ENCODE results near the gene C9orf78. TPM values are rescaled to one million over a fixed set of nuclear protein-coding genes. Genes with fewer than 3 reads are reported as not detected.

The C9orf78 gene
- total RNA-seq, 1 donor from 2014 or later = 30.1 TPM

DNA sequence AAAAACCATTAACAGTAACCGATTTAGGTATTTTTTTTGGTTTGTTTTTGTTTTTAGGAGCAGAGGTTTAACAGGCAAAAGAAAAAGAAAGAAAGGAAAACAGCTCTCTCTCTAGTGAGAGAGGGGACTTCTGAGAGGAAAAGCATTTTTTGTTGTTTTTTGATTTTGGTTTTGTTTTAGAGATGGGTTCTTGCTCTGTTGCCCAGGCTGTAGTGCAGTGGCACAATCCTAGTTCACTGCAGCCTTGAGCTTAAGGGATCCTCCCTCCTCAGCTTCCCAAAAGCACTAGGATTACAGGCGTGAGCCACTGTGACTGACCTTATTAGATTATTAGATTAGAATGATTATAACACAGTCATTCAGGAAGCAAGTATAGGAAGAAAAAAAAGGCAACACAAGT is 10.3 kb upstream of the C9orf78 start:
- DNase-seq (ENCODE audit: low spot score) = no peak

DNA sequence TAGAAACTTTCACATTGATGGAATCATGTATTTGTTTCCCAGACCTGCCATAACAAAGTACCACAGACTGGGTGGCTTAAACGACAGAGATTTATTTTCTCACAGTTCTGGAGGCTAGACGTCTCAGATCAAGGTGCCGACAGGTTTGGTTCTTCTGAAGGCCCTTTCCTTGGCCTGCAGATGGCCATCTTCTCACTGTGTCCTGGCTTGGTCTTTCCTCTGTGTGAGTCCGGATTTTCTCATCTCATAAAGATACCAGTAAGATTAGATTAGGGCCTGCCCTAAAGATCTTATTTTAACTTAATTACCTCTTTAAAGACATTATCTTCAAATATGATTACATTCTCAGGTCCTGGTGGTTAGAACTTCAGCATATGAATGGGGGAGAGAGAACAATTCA is 6.0 kb upstream of the C9orf78 start:
- DNase-seq (ENCODE audit: low spot score) = no peak

DNA sequence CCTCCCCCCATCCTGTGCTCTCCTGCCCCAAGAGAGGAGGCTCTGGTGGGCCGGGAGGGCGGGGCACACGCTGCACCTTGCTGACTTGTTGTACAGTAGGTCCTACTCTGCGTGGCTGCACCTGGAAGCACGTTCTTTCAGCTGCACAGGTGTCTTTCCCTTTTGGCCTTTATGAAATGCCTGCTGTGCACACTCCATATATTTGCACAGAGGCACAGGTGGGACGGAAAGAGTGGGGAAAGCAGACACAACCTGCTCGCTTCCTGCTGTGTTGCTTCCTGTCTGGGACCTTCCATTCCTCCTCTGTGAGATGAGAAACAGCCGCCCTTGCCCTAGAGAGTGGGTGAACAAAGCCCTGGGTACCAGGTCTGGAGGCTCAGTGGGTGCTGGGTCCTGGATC is 5.0 kb upstream of the C9orf78 start:
- DNase-seq (ENCODE audit: low spot score) = no peak

DNA sequence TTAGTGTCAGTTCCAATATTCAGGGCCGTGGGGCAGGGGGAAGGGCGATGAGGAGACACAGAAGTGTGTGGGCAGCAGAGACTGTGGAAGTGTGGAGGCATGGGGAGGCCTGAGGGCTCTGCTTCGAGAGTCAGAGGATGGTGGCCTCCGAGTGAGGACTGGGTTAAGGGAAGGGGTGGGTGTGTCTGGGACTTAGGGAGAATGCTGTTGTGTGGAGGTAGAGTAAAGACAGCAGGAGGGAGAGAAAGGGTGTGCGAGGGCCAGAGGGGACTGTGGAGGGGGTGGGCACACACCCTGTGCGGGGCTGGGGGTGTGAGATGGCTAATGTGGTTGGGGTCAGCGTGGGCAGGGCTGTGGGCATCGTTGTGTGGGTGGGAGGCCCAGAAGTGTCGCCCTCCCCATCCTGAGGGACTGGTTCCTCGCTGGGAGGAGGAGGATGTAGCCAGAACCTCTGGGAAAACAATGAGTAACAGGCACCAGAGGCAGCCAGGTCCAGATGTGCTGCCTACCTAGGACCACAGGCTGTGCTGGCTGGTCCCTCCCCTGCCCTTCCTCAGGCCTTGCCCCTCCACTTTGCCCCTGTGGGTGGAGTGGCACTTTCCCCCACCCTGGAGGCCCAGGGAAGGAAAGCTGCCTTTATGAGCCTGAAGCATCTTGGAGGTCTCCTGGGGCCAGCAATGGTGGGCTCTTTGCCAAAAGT is 4.4 kb upstream of the C9orf78 start:
- no peak for DNase-seq (ENCODE audit: low spot score)

DNA sequence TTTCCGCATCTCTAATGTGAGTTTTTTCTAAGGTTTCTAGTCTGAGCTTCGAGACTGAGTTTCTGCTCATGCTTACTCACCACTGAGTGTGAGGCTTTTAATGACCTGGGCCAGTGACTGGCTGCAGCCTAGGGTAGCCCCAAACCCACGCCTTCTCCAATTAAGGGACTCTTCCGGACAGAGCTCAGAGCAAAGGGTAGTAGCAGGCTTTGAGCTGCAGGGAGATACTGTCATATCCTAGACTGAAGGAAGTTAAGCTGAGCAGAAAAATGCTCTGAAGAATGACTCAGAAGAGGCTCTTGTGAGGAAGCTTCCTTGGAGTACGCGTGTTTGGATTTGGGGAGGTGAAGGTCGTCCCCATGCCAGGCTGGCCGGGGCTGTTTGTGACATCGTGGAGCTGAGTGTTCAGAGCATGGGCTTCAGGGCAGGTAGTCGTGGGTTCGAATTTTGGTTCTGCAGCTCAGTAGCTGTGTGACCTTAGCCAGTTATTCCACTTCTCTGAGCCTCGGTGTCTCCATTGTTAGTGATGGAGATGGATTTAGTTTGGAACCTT is 3.7 kb upstream of the C9orf78 start:
- no peak for DNase-seq (ENCODE audit: low spot score)

DNA sequence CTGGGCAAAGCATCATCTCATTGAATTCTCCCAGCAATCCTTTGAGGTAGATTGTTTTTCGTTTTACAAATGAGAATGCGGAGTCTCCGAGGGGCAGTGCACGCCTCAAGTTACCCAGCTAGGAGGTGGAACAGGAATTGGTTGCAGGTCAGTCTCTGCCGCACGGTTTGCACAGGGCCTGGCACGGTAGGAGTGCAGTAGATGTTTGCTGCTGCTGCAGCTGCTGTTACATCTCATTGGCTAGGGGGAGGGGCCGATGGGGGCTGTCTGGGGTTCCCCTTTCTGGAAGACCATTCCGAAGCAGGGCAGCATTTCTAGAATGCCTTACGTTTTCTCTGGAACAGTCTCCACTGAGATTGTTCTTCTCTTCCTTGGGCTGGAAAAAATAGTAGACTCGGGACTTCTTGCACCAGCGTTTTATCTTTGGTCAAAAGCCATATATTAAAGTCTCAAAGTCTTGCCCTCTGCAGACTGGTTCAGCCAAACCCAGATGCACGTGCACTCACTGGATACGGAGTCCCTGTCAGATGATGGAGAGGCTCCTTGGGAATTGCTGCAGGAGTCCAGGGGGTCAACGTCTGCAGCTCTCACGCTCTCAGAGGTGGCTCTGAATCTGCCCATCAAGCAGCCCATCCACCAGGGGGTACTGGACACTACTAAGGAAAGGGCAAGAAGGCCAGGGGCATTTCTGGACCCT is 1.4 kb upstream of the C9orf78 start:
- no peak for DNase-seq (ENCODE audit: low spot score)

DNA sequence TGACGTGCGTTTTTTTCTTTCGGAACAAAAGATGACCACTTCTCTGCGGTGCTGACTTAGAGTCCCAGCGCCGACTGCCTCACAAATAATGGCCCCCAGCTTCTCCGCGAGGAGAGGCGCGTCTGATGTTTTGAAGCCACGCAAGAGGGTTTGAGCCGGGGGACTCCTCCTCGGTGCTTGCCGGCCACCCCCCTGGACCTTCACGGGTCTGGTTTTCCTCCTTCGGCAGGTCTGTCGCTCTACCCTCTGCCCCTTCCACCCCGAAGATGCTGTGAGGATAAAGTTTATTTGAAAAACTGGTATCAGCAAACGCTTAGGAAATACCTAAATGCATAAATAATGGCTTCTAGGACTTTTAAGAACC is 767 bp upstream of the C9orf78 start:
- no peak for DNase-seq (ENCODE audit: low spot score)

DNA sequence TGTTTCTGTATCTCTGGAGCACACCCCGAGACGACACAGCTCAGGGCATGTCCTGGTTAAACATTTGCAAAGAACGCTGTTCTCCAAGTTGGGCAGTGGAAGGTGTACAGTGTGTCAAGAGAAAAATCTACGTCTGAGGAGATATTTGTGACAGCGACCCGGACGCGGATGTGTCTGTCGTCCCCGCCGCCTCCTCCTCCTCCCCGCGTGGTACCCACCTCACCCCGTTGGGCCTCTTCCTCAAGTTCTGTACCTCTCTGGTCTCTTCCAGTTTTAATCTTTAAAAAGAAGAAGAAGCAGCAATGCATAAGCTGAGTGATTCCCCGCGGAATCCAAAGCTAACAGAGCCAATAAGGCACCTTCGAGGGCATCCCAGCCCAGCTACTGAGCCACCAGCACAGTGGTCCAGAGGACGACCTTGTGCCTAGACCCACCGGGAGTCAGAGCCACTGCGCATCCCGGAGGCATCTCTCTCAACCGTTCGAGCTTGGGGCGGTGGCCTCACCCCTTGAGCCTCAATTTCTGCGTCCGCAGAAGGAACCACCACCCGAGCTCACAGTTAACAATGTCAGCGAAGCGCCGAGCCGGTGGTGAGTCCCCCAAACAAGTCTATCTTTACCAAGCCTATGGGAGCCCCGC is 467 bp downstream of the C9orf78 start:
- no peak for DNase-seq (ENCODE audit: low spot score)

DNA sequence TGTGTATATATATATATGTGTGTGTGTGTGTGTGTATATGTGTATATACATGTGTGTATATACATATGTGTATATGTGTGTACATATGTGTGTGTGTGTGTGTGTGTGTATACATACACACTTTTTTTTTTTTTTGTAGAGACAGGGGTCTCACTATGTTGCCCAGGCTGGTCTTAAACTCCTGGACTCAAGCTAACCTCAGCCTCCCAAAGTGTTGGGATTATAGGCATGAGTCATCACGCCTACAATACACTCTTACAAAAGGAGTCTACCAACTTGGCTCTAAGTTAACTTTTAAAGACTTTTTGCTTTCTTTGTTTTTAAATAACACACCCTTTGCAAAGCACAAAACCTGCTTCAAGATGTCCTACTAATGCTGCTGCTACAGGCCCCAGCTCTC is 2.1 kb downstream of the C9orf78 start:
- no peak for DNase-seq (ENCODE audit: low spot score)

DNA sequence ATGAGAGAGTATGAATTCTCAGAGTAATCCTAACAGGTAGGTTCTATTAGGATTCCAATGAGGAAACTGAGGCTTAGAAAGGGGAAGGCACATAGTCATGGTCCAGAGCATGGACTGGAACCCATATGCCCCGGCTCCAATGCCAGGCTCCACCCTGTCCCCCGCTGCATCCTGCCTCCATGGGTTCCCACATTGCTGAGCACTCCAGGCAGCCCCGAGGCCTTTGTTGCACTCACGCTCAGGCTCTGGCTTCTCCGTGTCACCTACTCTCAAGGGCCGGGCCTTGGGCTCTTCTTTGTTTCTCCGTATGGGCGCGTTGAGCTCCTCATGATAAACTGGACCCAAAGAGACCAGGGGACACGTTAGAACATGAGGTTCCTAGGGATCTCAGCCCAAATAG is 6.1 kb downstream of the C9orf78 start:
- DNase-seq (ENCODE audit: low spot score) = no peak

DNA sequence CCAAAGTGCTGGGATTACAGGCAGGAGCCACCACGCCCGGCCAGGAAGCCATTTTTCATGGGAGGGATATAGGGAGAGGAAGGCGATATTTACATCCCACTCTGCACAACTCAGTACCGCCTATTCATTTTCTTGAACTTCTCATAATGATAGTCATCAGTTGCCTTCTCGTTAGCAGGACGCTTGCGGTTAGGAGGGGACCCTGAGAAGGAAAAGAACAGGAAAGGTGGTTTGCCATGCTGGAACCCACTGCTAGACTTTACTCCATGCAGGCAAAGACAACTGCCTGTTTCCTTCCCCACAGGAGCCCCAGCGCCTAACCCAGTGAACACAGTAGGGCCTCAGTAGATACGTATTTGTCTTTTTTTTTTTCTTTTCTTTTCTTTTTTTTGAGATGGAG is 7.0 kb downstream of the C9orf78 start:
- DNase-seq (ENCODE audit: low spot score) = no peak

DNA sequence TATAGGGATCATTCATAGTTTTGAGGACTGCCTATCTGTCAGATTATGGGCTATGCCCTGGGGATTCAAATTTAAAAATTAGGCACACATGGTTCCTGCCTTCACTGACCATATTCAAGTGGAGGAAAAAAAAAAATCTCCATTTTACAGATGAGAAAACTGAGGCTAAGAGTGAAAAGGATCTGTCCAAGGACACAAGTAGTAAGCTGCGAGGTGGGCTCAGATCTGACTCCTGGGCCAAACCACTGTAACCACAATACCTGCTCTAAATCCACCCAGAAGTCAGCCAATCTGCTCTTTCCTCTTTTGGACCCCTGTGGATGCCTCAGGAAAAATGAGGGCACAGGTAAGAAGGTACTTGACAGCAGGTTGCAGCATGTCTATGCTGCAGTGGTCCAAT is 8.3 kb downstream of the C9orf78 start:
- DNase-seq (ENCODE audit: low spot score) = no peak

DNA sequence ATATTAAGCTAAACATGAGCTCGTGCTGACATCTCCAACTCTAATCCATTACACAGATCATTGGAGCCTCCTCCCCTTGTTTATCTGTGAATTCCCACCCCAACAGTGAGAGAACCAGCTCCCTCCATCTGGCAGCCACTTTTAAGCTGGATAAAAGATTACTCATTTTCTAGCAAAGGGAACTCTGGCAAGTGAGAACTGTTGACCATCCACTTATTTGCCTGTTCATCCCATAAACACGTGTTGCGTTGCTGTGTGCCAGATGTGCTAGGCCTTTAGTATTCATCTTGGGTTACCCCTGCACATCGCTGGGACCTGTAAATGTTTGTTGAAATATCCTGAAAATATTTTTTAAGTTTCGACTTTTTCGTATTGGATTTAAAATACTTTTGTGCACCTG is 8.7 kb downstream of the C9orf78 start:
- no peak for DNase-seq (ENCODE audit: low spot score)

DNA sequence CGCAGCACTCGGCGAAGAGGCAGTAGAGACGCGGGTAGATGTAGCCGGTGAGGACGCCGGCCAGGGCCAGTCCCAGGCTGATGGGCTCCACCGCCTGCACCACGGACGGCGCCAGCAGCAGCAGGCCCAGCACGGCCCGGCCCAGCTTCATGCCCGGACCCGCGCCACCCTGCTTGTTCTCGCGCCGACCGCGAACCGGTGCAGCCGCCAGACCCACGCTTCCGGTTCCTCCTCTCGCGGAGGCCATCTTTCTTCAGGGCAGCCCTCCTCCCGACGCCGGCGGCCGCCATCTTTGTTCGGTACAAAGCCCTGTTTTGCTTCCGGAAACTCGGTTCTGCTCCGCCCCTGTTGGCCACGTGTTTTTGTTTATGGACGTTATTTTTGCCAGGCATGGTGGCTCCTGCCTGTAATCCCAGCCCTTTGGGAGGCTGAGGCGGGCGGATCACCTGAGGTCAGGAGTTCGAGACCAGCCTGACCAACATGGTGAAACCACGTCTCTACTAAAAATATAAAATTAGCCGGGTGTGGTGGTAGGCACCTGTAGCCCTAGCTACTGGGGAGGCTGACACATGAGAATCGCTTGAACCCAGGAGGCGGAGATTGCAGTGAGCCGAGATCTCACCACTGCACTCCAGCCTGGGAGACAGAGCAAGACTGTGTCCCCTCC is 11.0 kb downstream of the C9orf78 start, which contains the start of gene TOR1A:
Gene TOR1A (minus strand): TSS at position 202 of the 667 bp plus-strand sequence. CDS start 51 bp downstream, at position 151.
- DNase-seq (ENCODE audit: low spot score) = peak; percentile 97

DNA sequence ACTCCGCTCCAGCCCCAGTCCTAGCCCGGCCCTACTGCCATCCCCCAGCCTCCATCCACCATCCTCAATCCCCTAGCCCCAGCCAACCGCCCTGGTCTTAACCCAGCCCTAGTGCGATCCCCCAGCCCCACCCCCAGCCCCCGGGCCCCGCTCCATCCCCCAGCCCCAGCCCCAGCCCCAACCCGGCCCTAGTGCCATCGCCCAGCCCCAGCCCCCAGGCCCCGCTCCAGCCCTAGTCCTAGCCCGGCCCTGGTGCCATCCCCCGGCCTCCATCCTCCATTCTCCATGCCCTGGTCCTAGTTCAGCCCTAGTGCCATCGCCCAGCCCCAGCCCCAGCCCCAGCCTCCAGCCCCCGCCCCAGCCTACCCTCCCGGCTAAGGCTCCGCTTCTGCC is 11.5 kb downstream of the C9orf78 start:
- no peak for DNase-seq (ENCODE audit: low spot score)

DNA sequence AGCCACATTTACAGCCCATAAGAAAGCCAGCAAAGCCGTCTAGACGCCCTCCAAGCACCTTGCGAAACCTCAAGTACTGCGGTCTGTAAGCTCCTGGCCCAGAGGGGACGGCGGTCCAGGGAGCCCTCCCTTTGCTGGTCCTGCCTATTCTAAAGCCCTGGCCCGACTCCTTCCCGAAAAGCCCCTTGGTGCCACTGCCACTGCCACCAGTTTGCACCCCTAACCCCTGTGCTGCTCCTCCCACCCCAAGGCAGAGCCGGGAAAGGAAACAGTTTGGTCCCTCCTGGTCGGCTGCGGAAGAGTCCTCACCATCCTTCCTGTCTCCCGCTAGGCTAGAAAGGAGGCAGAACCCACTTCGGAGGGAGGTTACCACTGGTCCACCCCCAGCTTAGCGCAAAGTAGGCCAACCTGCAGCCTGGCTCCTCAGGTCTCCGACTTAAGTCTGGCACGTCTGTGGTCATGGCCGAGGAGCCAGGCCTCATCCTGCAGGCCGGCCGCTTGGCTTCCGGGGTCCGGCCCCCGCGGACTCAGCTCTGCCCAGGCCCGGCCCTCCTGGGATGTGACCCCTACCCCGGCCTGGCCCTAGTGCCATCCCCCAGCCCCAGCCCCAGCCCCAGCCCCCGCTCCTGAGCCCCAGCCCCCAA is 12.1 kb downstream of the C9orf78 start:
- no peak for DNase-seq (ENCODE audit: low spot score)

DNA sequence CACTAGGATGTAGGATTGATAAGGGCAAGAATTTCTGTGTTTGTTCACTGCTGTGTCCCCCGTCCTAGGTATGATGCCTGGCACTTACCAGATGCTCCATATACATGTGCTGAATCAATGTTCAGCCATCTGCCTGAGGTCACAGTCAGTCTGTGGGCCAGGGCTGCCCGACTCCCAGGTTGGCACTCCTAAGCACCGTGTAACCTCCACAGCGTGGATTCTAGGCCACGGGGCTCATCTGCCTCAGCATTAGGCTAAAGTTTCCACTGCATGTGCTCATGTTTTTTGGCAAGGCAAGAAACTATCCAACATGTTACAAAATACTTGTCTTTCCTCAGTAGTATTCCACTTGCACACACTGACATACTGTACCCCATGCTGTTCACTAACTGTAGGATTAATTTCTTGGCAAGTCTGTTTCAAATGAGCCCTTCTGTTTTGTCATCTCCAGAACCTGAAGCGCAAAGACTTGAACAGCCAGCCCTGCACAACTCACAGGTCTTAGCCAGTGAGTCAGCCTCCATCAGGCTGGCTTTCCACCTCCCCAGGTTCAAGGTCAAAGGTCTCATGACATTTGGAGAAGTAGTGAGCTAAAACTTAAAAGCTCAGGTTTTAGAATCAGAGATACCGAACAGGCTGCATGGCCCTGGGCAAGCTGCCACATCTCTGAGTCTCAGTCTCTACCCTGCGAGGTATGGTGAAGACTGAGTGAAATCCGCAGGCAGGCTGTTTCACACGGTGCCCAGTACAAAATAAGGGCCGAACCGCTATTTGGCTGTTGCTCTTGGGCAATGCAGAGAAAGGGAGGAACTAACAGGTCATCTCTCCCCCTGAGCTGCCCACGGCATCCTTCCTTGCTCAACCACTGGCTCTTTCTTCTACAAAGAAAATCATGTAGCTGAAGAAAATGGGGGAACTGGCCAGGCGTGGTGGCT is 18.3 kb downstream of the C9orf78 start:
- no peak for DNase-seq (ENCODE audit: low spot score)

DNA sequence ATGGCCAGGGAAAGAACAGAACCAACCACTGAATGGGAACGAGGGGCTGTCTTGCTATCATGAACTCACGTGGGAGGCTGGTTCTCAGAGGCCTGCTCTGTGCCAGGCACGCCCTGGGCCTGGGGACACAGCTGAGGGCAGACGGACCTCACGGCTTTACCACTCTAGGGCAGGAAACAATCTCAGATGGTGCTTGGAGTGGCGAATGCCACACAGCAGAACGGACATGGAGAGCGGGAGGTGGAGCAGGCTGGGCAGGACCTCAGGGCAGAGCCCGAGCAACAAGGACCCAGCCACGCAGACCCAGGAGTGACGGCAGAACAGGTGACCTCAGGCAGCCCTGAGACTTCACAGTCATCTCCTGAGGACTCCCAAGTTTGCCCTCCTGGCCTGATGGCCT is 19.8 kb downstream of the C9orf78 start:
- no peak for DNase-seq (ENCODE audit: low spot score)

DNA sequence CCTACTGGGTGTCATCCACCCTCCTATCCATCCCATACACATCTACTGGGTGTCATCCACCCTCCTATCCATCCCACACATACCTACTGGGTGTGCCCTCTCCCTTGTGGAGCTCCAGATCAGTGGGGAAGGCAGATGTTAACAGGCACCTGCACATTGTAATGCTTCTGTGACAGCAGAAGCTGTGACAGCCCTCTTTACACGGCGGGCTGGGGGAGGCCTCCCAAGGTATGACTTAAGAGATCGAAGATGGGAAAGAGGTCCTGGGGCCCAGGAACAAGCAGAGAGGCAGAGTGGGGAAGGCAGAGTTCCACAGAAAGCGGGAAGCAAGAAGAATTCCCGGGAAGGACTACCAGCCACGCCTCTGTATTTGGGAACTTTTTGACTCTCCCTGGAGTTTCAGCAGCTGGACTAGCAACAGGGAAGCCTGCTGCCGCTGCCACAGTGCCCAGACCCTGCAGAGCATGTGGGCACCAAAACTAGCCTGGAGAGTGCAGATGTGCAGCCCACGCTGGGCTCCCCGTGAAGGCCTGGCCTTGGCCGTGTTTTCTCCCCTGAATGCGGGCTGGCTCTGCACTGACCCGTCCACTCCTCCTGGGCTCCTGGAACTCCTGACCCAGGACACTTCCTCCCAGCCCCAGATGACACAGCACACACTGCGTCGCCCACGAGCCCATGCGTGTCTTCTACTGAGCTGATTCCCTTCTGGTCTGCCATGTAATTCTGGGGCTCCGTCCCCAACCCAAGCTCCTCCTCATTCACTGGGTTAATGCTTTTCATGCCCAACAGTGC is 20.4 kb downstream of the C9orf78 start:
- no peak for DNase-seq (ENCODE audit: low spot score)

All from mesenteric fat pad (tissue), 1 donor.